ENCODE results near the gene TSFM.
A peak's percentile ranks its signal among the peaks of the same experiment; 100 is the strongest.

The TSFM gene

DNA sequence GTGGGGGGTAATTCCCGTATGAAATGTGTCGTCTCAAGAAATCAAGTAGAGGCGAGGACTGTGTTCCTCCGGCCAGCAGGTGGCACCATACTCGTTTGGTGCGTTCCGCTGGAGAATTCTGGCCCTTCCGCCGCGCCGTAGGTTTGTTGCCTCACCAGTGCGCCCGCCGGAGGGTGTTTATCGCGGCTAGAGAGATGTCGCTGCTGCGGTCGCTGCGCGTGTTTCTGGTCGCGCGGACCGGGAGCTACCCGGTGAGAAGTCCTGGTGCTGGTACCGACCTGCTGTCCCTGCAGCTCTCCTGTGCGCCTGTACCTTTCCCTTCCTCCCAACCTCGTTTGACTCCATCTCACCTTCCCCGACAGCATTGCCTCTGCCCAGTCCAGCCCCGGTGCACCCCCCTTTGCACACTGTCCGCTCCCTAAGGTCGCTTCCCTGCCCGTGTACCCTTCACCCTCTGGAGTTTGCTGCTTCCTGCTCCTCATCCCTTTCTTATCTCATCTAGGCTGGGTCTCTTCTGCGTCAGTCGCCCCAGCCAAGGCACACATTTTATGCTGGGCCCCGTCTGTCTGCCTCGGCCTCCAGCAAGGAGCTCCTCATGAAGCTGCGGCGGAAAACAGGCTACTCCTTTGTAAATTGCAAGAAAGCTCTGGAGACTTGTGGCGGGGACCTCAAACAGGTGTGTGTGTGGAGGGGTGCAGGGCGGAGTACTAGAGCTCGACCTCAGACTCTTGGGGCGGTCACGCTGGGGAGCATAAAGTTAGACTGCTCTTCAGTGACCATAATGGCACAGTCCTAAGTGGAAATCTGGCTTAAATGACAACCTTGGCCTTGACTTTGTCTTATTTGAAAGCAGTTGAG lies at the start of gene TSFM:
TSS of gene TSFM (plus strand) at position 180 of the 858 bp plus-strand sequence. CDS start at position 195, 15 bp downstream.
- peaks cover 23% of the 10 kb centered on the region for H3K4me1 Mint-ChIP-seq
- peak within 1 kb of the TSS; percentile 94 to 99 for H3K4me3 Mint-ChIP-seq
- ATAC-seq (peak; percentile 96), DNase-seq (peak; percentile 93 to 95)
- peak within 1 kb of the TSS; percentile 96 to 97 for H3K27ac Mint-ChIP-seq
- no peaks in the 10 kb centered on the region for H3K9me3 Mint-ChIP-seq
- H3K27me3 Mint-ChIP-seq = no peaks in the 10 kb centered on the region

DNA sequence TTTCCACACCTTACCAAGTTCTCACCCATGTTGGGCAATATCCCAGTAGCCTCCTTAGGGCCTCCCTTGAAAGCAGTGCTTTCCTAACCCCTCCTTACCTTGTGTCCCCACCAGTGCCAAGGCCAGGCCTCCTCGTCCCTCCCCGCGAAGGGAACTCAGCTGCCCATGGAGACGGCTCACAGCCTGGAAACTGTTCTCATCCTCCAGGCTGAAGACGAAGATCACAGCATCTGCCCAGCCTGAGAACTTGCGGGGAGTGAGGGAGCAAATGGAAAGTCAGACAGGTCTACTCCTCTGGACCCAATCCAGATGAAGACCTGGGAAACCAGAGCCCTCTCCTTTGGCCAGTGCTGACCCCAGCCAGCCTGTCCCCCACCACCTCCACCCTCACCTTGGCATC lies 48.7 kb upstream of the TSFM start:
- H3K27ac Mint-ChIP-seq = no peak overlapping the region
- no peaks in the 10 kb centered on the region for H3K9me3 Mint-ChIP-seq
- H3K27me3 Mint-ChIP-seq = no peaks in the 10 kb centered on the region
- ATAC-seq (no peak), DNase-seq (no peak)
- H3K4me3 Mint-ChIP-seq = no peak overlapping the region
- peaks cover 20% of the 10 kb centered on the region for H3K4me1 Mint-ChIP-seq

DNA sequence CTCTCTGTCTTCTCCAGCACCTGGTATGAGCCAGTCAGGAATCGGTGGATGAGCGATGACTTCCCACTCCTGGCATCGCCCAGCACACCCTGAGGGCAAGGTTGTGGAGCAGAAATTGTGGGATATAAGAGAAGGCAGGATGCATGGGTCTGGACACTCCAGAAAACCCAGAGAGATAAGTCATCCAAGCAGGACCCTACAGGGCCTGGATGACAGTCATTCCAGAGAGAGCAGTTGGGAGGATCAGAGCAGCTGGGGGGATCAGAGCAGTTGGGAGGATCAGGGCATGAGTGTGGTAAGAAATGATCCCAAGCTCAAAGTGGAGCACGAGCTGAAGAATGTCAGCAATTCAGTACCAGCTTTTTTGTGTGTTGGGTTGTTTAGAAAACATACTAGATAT lies 48.0 kb upstream of the TSFM start:
- H3K27ac Mint-ChIP-seq = peak overlapping the region in 1 of 2 donors; percentile 4
- no peaks in the 10 kb centered on the region for H3K9me3 Mint-ChIP-seq
- DNase-seq = no peak
- peaks cover 26% of the 10 kb centered on the region for H3K4me1 Mint-ChIP-seq
- H3K27me3 Mint-ChIP-seq = no peaks in the 10 kb centered on the region
- ATAC-seq = no peak
- H3K4me3 Mint-ChIP-seq = no peak overlapping the region

DNA sequence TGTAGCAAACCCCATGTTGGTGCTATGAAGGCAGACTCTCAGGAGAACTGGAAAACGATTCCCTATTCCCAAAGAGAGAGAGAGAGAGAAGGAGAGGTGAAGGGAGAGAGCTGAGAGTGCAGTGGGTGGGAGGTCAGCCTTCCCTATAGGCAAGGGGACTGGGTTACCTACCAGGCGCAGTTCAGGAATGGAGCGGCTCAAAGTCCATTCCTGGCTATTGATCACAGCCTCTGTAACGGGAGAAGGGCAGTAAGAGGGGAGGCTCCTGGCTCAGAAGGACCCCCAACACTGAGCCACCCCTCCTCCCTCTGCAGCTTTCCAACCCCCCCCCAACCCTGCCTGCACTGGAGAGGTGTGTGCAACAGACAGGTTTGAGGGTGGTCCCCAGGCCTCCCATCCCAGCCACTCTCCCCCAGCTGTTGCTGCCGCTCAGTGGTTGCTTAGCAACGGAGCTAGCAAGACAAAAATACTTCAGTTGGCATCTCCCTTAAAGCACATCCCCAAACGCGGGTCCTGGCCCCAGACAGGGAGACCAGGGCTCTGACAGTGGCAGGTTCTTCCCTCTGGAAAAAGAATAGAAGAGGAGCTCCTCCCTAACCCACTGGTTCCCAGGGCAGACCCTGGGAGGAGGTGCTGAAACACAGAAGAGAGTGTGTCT lies 47.3 kb upstream of the TSFM start:
- H3K4me3 Mint-ChIP-seq = no peak overlapping the region
- H3K4me1 Mint-ChIP-seq = peaks cover 34% of the 10 kb centered on the region
- no peak for DNase-seq
- H3K9me3 Mint-ChIP-seq = no peaks in the 10 kb centered on the region
- no peak for ATAC-seq
- peak overlapping the region in 1 of 2 donors; percentile 44 for H3K27ac Mint-ChIP-seq
- no peaks in the 10 kb centered on the region for H3K27me3 Mint-ChIP-seq

DNA sequence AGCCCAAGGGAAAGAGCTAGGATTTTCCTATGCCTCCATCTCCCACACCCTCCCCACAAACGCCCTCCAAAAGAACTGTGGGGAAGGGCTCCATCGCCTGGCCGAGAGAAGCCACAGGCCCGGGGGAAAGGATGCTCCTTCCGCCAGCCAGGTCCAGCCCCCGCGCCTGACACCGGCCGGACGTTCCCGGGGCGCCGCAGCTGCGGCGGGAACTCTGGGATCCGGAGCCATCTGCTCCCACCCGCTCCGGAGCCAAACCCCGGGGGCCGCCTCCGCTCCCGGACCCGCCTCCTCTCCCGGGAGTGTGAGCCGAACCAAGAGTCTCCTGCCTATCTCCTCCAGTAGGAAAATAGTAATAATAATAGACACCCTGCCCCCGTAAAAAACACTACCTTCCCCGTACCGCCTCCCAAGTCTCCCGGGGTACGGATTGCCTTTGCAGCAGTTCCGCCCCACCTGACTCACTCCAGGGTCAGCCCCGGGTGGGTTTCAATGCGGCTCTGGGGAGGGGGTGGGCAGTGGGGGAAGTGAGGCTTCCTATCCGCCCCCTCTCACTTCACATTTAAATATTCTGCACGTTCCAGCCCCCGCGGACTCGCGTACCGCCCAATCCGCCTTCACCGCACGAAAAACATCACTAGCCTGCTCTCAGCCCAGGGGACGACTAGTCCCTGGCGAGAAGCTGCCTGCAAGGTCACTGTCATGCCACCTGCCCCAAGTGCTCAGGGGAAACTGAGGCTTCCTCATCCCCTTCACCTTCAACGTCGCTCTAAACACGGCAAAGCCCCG lies 46.4 kb upstream of the TSFM start:
- ATAC-seq (no peak), DNase-seq (no peak)
- Mint-ChIP-seq H3K4me1 (peaks cover 42% of the 10 kb centered on the region), H3K27ac (peak overlapping the region; percentile 72 to 96), H3K4me3 (no peak overlapping the region), H3K27me3 (no peaks in the 10 kb centered on the region), H3K9me3 (no peaks in the 10 kb centered on the region)

DNA sequence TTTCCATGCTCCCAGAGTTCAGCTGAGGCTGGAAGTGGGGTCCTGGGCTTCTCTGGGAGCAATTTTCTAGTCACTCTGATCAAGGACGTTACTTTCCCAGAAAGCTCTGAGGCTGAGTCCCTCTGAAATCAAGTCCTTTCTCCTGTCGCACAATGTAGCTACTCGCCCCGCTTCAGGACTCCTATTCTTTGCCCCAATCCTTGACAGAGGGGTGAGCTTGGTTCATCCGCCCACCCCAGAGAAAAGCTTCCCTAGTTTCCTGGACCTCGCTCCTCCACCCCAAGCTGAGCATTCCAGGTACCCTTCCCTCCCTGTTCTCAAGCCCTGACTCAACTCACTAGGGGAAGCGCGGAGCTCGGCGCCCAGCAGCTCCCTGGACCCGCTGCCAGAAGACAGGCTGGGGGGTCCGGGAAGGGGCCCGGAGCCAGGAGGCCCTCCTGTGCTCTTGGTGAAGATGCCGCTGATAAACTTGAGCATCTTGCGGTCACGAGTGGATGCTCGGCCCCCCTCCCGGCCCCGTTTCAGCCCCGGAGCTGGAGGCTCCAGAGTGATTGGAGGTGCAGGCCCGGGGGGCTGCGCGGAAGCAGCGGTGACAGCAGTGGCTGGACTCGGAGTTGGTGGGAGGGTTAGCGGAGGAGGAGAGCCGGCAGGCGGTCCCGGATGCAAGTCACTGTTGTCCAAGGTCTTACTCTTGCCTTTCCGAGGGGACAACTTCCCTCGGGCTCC lies 45.7 kb upstream of the TSFM start:
- H3K27ac Mint-ChIP-seq = peak overlapping the region; percentile 72 to 96

DNA sequence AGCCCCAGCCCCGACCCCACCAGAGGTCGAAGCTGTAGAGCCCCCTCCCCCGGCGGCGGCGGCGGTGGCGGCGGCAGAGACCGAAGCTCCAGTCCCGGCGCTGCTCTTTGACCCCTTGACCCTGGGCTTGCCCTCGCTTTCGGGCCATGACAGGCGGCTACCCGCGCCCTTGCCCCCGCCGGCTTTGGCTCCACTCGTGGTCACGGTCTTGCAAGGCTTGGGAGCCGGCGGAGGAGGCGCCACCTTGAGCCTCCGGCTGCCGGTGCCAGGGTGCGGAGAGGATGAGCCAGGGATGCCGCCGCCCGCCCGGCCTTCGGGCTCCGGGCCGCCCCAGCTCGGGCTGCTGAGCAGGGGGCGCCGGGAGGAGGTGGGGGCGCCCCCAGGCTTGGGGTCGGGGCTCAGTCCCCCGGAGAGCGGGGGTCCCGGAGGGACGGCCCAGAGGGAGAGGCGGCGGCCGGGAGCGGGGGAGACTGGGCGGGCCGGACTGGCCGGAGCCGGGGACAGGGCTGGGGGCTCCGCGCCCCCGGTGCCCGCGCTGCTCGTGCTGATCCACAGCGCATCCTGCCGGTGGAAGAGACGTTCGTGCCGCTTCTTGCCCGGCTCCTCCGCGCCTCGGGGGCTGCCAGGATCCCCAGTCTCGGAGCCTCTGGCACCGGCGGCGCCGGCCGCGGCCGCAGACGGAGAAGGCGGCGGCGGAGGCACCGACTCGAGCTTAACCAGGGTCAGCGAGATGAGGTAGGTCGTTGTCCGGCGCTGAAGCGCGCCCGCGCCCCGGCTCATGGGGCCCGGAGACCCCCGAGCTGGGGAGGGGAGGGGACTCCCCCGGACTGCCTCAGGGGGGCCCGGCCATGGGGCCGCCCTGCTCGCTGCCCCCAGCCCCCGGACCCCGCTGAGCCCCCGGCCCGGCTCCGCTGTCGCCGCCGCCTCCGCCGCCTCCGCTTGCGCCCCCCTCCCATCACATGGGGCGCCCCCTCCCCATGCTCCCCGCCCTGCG lies 44.8 kb upstream of the TSFM start:
- Mint-ChIP-seq H3K4me3 (no peak overlapping the region), H3K27me3 (no peaks in the 10 kb centered on the region), H3K9me3 (no peaks in the 10 kb centered on the region), H3K27ac (no peak overlapping the region), H3K4me1 (peaks cover 54% of the 10 kb centered on the region)
- ATAC-seq (peak; percentile 30), DNase-seq (no peak)

More for the DNA sequence above, 45.7 kb upstream of the TSFM start:
- Mint-ChIP-seq H3K4me1 (peaks cover 47% of the 10 kb centered on the region), H3K4me3 (no peak overlapping the region), H3K9me3 (no peaks in the 10 kb centered on the region), H3K27me3 (no peaks in the 10 kb centered on the region)
- DNase-seq (no peak), ATAC-seq (no peak)

DNA sequence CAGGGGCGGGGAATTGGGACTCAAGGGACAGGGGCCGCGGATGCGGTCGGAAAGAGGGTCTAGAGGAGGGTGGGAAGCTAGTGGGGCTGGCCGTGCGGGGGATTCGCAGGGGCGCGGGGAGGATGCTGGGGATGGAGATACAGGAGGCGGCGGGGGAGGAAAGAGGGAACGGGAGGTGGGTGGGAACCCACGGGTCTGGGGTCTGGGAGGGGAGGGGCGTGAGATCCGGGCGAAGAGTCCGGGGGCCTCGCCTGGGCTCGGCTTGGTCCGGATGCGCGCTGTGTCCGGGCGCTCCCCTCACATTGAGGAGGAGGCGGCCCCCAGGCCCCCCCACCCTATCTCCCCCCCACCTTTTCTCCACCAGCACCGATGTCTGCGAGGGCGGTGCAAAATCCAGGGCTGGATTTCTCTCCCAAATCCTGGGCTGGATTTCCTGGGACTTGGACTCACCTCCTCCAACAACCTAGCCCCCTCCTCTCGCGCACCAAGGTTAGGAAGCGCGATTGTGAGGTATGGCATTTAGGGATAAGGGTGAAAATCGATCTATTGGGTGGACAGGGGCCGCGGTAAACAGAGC lies 43.8 kb upstream of the TSFM start, which contains the start of gene AGAP2:
TSS of gene AGAP2 (minus strand) at position 82 of the 577 bp plus-strand sequence. CDS start 496 bp downstream, outside the sequence.
- no peaks in the 10 kb centered on the region for H3K27me3 Mint-ChIP-seq
- DNase-seq (no peak), ATAC-seq (no peak)
- peak within 1 kb of the TSS; percentile 76 to 83 for H3K27ac Mint-ChIP-seq
- H3K4me3 Mint-ChIP-seq = peak within 1 kb of the TSS; percentile 45 to 67
- H3K4me1 Mint-ChIP-seq = peaks cover 54% of the 10 kb centered on the region
- H3K9me3 Mint-ChIP-seq = no peaks in the 10 kb centered on the region

DNA sequence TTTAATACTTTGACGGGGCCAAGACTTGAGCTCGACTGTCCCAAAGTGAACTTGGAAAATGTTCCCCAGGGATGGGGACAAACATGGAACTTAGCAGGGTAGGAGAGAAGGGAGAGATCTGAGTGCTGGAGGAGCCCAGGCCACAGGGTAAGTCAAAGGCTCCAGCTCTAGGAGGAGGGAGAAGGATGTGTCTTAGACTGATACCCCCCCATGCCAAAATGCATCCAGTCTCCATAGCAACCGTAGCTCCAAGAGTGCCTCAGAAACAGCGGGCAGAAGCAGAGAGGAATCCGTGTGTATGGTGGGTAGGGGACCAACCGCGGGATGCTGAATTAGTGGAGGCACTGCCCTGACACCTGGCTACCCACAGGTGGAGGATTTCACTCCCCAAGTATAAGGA lies 43.2 kb upstream of the TSFM start:
- Mint-ChIP-seq H3K4me1 (peaks cover 59% of the 10 kb centered on the region), H3K9me3 (no peaks in the 10 kb centered on the region), H3K27me3 (no peaks in the 10 kb centered on the region), H3K27ac (peak overlapping the region; percentile 76 to 83), H3K4me3 (peak overlapping the region; percentile 45 to 67)
- ATAC-seq = no peak
- no peak for DNase-seq

DNA sequence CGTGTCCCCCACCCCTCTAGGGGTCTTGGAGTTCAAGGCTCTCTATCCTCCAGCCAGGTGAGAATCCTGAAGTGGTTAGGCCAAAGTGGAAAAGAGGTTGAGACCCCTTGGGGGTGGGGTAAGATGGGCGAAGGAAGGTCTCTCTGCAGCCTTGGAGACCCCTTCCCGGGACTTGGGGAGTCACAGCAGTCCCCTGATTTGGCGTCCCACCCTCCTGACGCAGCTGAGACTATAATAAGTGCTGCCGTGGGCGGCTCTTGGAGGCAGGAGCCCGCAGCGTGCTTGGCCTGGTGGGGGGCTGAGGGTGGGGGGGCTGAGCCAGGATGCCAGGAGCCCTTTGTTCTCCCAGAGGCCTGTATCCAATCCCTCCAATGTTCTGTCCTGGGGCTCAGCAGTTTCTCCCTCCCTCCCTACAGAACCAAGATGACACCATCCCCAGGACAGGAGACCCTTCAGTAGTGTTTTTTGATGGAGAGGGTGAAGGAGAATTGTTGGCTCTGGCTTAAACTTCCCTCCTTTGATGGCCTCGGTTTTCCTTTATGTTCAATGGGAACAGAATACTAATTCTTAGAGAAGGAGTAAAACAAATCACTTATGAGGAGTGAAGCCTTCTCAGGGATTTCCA lies 42.6 kb upstream of the TSFM start:
- Mint-ChIP-seq H3K4me1 (peaks cover 61% of the 10 kb centered on the region), H3K4me3 (peak overlapping the region; percentile 67 to 83), H3K9me3 (no peaks in the 10 kb centered on the region), H3K27me3 (no peaks in the 10 kb centered on the region), H3K27ac (peak overlapping the region; percentile 75 to 83)
- ATAC-seq (no peak), DNase-seq (no peak)

DNA sequence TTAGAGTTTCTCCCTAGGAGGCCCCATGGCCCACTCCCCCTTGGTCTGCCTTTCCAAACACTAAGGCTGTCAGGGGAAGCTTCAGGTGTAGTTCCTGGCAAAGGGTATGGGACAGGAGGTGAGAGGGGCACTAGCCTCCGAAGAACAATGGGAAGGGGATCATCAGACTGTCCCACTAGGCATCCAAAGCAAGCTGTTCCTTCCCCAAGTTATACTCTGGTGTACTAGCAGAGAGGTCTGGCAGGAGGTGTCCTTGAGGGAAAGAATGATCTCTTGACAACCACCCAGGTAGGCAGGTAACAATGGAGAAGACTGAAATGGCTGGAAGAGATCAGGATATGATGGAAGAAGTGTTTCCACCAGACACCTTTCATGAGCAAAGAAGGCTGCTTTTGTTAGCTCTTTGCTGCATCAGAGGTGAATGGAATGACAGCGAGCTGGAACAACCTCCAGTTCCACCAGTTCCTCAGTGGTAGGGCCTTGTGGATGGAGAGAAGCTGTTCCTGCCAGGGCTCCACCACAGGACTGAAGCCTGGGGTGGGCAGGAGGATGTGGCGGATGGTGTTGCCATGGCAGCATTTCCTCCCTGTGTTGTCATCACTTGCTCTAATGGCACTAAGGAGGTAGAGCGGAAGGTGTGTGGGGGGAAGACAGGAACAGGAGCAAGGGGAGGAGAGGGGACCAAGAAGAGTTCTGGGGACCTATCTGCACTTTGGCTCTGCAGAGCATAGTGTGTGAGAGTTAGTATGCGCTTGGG lies 41.8 kb upstream of the TSFM start:
- Mint-ChIP-seq H3K27ac (peak overlapping the region; percentile 75 to 93), H3K4me3 (peak overlapping the region; percentile 83 to 87), H3K4me1 (peaks cover 67% of the 10 kb centered on the region), H3K9me3 (no peaks in the 10 kb centered on the region), H3K27me3 (no peaks in the 10 kb centered on the region)
- ATAC-seq = peak; percentile 73
- DNase-seq = peak; percentile 57 to 82

DNA sequence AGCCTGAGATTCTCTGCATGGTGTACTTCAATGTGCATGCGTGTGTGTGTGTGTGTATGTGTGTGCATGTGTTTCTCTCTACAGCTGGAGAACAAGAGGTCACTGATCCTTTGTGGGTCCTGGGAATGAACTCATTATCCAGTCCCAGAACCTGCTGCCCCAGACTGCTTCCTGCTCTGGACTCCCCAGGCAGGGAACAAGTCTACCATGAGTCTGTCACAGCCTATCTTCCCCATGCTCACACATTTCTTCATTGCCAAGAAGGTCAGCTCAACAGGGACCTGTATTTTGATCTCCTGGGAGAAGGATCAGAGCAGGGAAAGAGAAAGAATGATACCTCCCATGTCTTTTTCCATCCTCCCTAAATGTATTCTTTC lies 41.2 kb upstream of the TSFM start:
- DNase-seq = no peak
- Mint-ChIP-seq H3K4me1 (peaks cover 70% of the 10 kb centered on the region), H3K27ac (peak overlapping the region; percentile 75 to 93), H3K4me3 (peak overlapping the region; percentile 83 to 87), H3K9me3 (no peaks in the 10 kb centered on the region), H3K27me3 (no peaks in the 10 kb centered on the region)
- ATAC-seq = no peak
